ENCODE results near the gene GLRX5. TPM values are rescaled to one million over a fixed set of nuclear protein-coding genes. Genes with fewer than 3 reads are reported as not detected.
A peak's percentile ranks its signal among the peaks of the same experiment; 100 is the strongest.

GLRX5 gene
- total and polyA plus RNA-seq, 2 donors from 2014 or later: 46.7 to 124 TPM

- FAIRE-seq (no peak), DNase-seq (peak in 1 of 5 donors; percentile 7)
- Histone ChIP-seq H3K4me3 (ENCODE audit: low read length in 3 of 3) (no peak overlapping the region), H3K36me3 (ENCODE audit: control insufficient read depth in 2 of 3, insufficient read depth in 3 of 3, low read length in 3 of 3) (no peaks in the 10 kb centered on the region), H3K9me3 (ENCODE audit: control insufficient read depth in 2 of 3, insufficient read depth in 1 of 3, low read length in 3 of 3) (no peaks in the 10 kb centered on the region), H3K4me1 (ENCODE audit: control insufficient read depth in 2 of 3, insufficient read depth in 2 of 3, low read depth in 1 of 3, low read length in 3 of 3) (peaks cover 0 to 17% (median 14%) of the 10 kb centered on the region in 3 donors), H3K27ac (ENCODE audit: low read depth in 2 of 2, low read length in 2 of 2) (no peak overlapping the region), H3K9ac (ENCODE audit: low read length in 3 of 3) (no peak overlapping the region), H3K27me3 (ENCODE audit: control insufficient read depth, insufficient read depth, low read length) (no peaks in the 10 kb centered on the region)
- intact Hi-C loops (cut with DNase I): no loop called here
- no peak for TF ChIP-seq CTCF (IDR thresholded peaks at IDR 0.05; ENCODE audit: borderline replicate concordance, extremely low read depth, insufficient read depth)
Observed at GRCh38 chr14:95523051-95523814, 11.6 kb upstream of the GLRX5 start.

GRCh38 chr14:95523815-95524448, 10.9 kb upstream of the GLRX5 start:
- no peaks in the 10 kb centered on the region for H3K36me3 ChIP-seq (ENCODE audit: control insufficient read depth in 2 of 3, insufficient read depth in 3 of 3, low read length in 3 of 3)
- intact Hi-C loops (cut with DNase I): no loop called here
- DNase-seq (no peak), FAIRE-seq (no peak)
- H3K9ac ChIP-seq (ENCODE audit: low read length in 3 of 3): no peak overlapping the region
- H3K9me3 ChIP-seq (ENCODE audit: control insufficient read depth in 2 of 3, insufficient read depth in 1 of 3, low read length in 3 of 3): no peaks in the 10 kb centered on the region
- H3K27me3 ChIP-seq (ENCODE audit: control insufficient read depth, insufficient read depth, low read length): no peaks in the 10 kb centered on the region
- no peak overlapping the region for H3K27ac ChIP-seq (ENCODE audit: low read depth in 2 of 2, low read length in 2 of 2)
- H3K4me1 ChIP-seq (ENCODE audit: control insufficient read depth in 2 of 3, insufficient read depth in 2 of 3, low read depth in 1 of 3, low read length in 3 of 3): peaks cover 0 to 17% (median 12%) of the 10 kb centered on the region in 3 donors
- no peak overlapping the region for H3K4me3 ChIP-seq (ENCODE audit: low read length in 3 of 3)
- TF ChIP-seq CTCF (IDR thresholded peaks at IDR 0.05; ENCODE audit: borderline replicate concordance, extremely low read depth, insufficient read depth): no peak

- H3K4me3 ChIP-seq (ENCODE audit: low read length in 3 of 3): no peak overlapping the region
- H3K9me3 ChIP-seq (ENCODE audit: control insufficient read depth in 2 of 3, insufficient read depth in 1 of 3, low read length in 3 of 3): no peaks in the 10 kb centered on the region
- no peaks in the 10 kb centered on the region for H3K36me3 ChIP-seq (ENCODE audit: control insufficient read depth in 2 of 3, insufficient read depth in 3 of 3, low read length in 3 of 3)
- FAIRE-seq (no peak), DNase-seq (peak in 1 of 5 donors; percentile 18)
- intact Hi-C loops (cut with DNase I): no loop called here
- no peaks in the 10 kb centered on the region for H3K27me3 ChIP-seq (ENCODE audit: control insufficient read depth, insufficient read depth, low read length)
- TF ChIP-seq CTCF (IDR thresholded peaks at IDR 0.05; ENCODE audit: borderline replicate concordance, extremely low read depth, insufficient read depth): no peak
- no peak overlapping the region for H3K9ac ChIP-seq (ENCODE audit: low read length in 3 of 3)
- peaks cover 0 to 17% (median 12%) of the 10 kb centered on the region in 3 donors for H3K4me1 ChIP-seq (ENCODE audit: control insufficient read depth in 2 of 3, insufficient read depth in 2 of 3, low read depth in 1 of 3, low read length in 3 of 3)
- no peak overlapping the region for H3K27ac ChIP-seq (ENCODE audit: low read depth in 2 of 2, low read length in 2 of 2)
Observed at GRCh38 chr14:95524706-95525512, 9.9 kb upstream of the GLRX5 start.

Measured in kidney (tissue), 14 donors.